NOMO-1 treated with dmso at 0.1 percent for 144 hours (cell line): ENCODE measurements around the gene APP.

Experiments
- DNase-seq: peaks from one replicate; lab custom pipeline; 2025; ENCODE audit not compliant: unreplicated experiment; lab: John Stamatoyannopoulos, UW

The APP gene

DNA sequence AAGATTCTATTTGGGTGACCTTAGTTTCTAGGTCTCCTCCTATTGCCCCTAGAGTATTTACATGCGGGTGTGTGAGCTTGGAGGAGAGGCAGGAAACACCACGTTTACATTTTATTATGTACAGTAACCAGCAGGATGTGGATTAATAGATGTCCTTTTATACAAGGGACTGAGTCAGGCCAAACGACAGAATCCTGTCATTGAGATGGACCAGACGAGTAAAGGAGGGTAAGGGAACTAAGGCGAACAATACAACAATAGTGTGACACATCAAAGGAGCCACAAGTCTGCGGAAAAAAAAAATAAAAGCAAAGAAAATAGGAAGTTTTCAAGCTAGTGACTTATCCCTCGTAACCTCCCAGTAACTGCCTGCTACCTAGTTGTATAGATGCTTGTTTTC lies 284.7 kb downstream of the APP start:
- no peak for DNase-seq

DNA sequence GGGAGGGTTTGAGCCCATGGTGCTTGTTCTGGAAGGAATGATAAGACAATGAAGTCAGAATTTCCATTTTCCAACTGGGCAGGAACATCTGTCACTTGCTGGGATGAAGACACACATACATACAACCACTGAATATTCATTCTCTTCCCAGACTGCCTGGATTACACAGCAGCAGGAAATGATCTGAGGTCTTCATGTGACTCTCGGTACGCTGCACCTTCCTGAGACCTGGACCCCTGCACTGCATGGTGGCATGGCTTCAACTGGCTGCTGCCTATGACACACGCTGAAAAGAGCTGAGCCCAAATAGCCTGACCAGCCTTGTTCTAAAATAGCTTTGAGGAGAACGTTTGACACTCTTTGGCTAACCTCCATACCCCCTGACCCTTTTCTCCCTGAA lies 285.2 kb downstream of the APP start:
- no peak for DNase-seq

- no peak for DNase-seq
These were observed 286.3 kb downstream of the APP start for GRCh38 chr21:25884311-25884710.

DNA sequence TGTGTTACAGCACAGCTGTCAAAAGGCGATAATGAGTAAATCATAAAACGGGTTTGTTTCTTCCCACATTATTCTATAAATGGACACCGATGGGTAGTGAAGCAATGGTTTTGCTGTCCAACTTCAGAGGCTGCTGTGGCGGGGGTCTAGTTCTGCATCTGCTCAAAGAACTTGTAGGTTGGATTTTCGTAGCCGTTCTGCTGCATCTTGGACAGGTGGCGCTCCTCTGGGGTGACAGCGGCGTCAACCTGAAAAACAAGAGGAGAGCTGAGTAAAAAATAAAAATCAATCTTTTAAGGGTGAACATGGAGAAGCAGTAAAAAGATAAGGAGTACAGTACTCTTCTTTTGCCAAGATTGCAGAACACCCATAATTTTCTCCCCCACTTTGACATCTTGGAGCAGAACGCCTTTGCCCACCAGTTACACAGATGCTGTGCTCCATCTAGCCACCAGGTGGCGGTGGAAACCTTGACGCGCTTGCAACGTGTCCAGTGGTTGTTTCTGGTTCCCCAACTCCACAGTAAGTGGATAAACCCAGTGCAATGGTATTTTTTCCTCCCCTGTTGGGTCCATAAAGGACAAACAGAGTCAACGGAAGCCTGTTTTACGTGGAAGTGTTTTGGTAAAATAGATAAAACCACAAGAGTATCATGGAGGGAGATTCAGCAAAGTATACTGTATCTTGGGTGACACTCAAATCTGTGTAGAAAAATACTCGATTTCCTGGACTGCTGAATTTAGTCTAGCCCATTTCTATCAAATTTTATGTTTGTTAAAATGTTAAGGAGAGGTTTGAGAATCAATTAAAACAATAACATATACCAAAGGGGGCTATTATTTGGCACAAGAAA lies 288.8 kb downstream of the APP start:
- peak; percentile 19 for DNase-seq

DNA sequence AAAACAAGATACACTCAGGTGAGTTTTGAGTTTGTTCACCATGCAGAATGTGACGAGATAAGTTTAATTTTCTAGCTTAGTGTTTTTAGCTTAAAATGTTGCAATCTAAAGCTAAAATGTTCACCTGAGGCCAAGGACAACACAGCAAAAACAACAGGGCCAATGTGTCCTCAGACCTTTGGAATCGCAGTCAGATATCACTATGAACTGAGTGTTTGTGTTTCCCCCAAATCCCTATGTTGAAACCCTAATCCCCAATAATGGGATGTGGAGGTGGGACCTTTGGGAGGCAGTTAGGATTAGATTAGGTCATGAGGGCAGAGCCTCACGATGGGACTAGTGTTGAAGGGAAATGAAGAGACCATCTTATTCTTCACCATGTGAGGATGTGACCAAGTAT lies 291.4 kb downstream of the APP start:
- no peak for DNase-seq

- no peak for DNase-seq
These were observed 292.2 kb downstream of the APP start for GRCh38 chr21:25878344-25878743.

GRCh38 chr21:25872271-25872670 lies 298.3 kb downstream of the APP start:
- no peak for DNase-seq

DNA sequence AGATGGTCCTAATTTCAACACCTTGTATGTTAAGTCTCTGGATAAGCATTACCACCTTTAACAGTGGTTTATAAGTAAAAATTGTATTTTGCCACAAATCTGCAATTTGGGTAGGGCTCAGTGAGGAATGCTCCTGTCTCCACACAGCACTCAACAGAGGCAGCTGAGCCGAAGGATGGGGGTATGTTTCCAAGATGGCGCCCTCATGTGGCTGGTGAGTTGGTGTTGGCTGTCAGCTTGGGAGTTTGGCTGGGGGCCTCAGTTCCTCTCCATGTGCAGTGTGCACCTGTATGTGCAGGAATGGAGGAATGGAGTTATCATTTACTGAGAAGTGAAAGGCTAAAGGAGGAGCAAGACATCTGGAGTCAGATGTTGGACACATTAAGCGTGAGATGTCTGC lies 299.0 kb downstream of the APP start:
- no peak for DNase-seq

- no peak for DNase-seq
These were observed 300.5 kb downstream of the APP start for GRCh38 chr21:25870084-25870483.

DNA sequence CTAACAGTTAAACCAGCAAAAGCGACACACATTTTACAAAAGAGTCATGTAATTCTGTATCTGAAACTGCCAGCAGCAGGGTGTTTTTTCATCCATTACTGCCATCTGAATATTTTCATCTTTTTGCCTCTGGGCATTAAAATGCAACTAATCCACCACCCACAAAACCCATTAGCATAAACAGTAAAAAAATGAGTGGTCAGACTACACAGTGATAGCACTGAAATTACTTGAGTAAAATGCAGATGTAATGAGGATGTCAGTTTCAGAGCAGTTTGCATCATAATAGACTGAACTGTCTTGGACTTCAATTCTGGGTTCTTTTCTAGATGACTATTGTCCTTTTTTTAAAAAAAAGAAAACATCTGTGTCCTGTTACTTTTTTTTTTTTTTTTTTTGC lies 303.5 kb downstream of the APP start:
- DNase-seq, result no peak

DNA sequence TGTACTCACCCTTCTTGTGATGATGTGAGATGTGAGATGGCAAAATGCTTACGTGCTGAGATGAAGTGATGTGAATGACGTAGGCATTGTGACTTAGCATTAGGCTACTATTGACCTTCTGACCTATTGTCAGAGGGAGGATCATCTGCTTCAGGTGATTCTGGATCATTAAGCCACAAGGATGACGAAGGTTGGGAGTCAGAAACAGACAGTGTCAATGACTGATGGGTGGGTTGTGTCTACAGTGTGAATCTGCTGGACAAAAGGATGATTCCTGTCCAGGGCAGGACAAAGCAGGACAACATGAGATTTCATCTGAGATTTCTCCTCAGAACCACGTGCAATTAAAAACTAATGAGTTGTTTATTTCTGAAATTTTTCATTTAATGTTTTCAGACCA lies 306.8 kb downstream of the APP start:
- no peak for DNase-seq

DNA sequence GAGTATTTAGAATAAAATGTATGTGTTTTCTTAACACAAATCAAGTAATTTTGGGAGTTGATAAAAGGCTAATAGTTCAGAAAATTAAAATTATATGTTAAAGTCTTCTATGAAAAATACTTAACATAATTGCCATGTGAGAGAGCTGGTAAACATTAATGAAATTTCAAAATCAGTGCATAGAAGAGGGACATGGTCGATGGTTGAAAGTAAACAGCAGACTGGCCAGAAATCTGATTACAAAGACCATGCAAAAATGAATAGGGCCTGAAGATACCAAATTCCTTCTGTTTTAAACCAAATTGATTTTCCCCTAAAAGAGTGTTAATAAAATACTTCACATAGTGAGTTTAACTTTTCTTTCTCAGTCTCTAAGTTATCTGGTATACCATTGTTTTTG lies 307.5 kb downstream of the APP start:
- no peak for DNase-seq

DNA sequence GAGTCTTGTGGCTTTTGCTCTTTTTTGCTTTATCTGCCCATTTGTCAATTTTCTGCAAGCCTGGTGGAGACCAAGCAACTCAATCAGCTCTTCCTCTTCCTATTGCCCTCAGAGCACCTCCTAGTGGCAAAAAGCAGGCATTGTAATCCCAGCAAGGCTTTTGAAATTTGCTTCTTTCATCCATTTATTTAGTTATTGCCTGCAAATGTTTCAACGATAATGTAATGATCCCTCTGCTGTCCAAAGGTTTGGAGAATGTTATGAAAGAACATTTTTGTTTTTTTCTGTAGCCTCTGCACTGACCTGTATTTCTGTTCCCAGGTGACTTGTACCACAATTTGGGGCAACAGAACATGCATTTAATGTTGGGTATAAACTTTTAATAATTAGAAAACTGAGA lies 308.0 kb downstream of the APP start:
- no peak for DNase-seq

GRCh38 chr21:25862112-25862511 lies 308.5 kb downstream of the APP start:
- DNase-seq, result no peak

GRCh38 chr21:25859235-25859929 lies 311.2 kb downstream of the APP start:
- DNase-seq, result no peak

DNA sequence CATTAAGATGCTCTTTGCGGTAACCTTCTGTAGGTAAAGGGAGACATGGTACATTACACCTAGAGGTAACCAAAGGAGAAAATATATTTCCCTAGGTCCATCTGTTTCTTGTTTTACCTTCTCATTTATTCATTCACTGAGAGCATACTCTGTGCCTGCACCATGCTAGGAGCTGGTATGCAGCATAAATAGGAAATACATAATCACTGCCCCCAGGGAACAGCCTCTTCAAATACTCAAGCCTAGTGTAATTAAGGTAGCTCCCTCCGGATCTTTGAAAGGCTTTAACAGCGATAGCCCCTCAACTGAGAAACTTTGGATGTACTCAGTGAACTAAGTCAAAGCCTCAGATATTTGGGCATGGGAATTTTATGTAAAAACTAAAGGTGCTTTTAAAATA lies 312.2 kb downstream of the APP start:
- no peak for DNase-seq

DNA sequence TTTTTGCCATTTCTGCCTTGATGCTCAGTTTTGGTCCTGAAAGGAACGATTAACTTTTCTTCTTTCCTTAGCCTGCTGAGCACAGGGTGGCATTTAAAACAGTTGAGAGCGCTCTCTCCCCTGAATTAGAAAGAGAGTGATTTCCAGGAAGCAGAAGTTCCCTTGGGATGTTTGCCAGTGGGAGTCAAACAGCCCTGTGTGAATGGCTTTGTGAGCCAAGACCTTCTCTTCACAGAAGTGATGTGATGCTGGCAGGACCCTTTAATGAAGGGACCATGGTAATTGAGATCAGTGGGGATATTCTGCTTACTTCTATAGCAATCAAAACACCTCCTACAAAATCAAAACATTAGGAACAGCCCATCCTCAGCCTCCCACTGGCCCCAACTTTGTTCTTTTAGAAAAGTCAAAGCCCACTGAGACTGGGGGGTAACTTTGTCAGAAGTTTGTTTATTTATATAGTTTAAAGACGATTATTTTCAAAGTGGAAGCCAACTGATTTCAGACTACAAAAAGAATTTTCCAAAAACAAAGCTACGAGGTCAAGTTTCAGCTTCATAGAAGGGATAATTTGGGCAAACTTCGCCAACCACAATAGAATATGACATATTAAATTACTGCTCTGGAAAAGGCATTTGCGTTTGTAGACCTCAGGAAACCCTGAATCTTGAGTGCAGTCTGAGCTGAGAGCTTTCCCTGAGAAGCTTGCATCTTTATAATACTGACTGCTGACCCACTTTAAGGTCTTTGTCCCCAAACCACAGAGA lies 313.1 kb downstream of the APP start:
- no peak for DNase-seq

DNA sequence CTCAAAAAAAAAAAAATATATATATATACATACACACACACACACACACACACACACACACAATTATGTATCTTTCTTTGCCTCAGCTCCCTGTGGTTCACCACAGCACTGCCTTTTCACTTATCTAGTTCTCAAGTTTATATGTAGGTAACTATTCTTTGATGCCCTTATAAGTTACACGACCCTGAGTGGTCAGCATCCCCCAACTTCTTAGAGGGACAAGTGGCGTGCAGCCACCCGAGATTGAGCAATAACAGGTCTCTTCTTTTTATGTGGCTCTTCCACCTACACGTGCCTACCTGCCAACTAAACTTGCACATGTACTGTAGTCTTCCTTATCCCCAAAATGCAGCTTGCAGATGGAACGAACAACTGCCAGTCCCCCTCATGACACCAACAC lies 315.0 kb downstream of the APP start:
- DNase-seq, result no peak

- no peak for DNase-seq
These were observed 320.3 kb downstream of the APP start for GRCh38 chr21:25850126-25850842.

DNA sequence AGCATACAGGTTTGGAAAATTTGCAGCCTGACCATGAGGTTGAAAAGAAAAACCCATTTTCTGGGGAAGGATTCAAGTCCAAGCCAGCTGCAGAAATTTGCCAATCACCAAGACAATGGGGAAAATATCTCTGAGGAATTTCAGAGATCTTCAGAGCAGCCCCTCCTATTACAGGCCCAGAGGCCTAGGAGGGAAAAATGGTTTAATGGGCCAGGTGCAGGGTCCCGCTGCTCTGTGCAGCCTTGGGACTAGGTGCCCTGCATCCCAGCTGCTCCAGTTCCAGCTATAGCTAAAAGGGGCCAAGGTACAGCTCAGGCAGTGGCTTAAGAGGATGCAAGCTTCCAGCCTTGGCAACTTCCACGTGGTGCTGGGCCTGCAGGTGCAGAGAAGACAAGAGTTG lies 322.3 kb downstream of the APP start:
- DNase-seq, result no peak

GRCh38 chr21:25845729-25846256 lies 324.8 kb downstream of the APP start:
- DNase-seq, result no peak
